HG03060 (cell line): ENCODE data around the gene TRMT2B.
A peak's percentile ranks its signal among the peaks of the same experiment; 100 is the strongest.
"Not testable (repeated sequence)": the region's sequence is repeated elsewhere in the genome, so short reads cannot be mapped to it uniquely, and the experiment has no call there.

Experiments used
- ATAC-seq: cut with Tn5 transposase; IDR thresholded peaks from one replicate; pipeline ENCODE4 v1.9.1; 2021; ENCODE audit warnings: low read depth, moderate number of reproducible peaks; ENCODE audit not compliant: unreplicated experiment

TRMT2B gene

DNA sequence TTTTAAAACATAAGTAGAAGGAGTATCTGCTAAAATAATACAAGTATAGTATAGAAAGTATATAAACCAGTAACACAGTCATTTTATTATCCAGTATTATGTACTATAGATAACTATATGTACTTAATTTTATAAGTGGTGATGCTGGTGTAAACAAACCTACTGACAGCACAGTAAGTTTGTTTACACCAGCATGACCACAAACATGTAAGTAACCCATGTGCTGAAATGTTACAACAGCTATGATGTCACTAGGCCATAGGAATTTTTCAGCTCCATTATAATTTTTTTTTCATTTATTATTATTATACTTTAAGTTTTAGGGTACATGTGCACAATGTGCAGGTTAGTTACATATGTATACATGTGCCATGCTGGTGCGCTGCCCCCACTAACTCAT is 39.9 kb downstream of the TRMT2B start:
- ATAC-seq, result not testable (repeated sequence)

- ATAC-seq, result no peak
These were observed 42.8 kb downstream of the TRMT2B start for GRCh38 chrX:101009090-101009489.

DNA sequence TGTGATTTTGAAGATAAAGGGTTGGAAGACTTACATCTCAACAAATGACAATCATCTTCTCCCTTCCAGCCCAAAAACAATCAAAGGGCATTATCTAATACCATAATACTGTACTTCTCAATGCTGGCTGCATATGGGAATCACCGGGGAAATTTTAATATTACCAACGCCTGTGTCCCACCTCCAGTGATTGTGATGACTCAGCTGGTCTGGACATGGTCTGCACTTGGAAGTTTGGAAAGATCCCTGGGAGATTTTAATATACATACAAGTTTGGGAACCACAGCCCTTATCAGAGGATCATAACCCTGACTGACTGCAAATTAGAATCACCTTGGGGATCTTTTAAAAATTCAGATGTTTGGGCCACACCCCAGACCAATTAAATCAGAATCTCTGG is 52.5 kb downstream of the TRMT2B start:
- no peak for ATAC-seq

DNA sequence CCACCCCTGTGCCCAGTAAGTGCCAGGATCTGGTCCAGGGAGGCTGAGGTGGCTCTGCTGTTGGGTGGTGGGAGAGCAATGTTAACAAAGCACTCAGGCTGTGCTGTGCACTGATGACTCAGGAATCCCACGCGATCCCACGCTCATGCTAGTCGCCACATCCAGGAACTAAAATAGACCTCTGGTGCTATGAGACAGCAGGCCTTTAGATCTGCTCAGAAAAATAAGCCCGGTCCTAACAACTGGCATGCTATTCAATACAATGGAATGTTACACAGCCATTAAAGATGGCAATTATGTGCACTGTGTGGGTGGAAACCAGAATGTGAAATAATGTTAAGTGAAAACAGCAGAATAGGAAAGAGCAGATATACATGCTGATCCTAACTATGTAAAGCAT is 56.4 kb downstream of the TRMT2B start:
- ATAC-seq, result no peak

DNA sequence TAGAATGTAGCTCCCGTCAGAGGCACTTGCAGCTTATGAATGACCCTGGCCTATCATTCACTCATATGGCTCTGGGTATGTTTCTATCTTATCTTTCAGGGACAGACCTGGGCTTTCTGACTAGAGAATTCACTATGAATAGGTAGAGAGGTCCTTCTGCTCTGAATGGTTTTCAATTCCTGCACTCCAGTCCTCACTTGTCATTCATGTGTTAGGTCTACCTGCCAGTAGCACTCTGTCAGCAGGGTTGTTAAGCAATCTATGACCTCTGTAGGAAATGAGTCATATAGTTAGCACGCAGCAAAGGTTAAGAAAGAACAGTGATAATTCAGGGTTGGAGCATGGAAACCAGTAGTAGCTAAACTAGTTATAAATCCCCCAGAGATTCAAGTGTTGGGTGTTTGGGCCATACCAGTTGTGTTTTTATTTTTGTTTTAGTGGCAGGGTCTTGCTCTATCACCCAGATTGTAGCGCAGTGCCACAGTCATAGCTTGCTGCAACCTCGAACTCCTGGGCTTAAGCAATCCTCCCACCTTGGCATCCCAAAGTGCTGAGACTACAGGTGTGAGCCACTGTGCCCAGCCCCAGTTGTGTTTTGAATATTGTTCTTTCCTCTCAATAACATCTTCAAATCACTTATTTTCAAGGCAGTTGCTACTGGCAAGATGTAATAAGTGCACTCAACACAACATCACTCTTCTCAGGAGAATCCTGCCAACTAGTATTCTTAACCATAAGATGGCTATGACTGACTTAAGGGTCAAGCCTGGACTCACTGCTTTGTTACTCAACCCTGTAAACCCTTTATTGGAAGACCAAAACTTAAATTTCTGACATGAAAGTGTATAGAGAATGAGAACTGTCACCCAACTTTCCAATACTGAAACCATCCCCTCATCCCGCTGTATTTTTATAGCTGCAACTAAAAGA is 57.3 kb downstream of the TRMT2B start:
- peak; percentile 97 for ATAC-seq

GRCh38 chrX:100990139-100990538 is 61.8 kb downstream of the TRMT2B start:
- no peak for ATAC-seq

DNA sequence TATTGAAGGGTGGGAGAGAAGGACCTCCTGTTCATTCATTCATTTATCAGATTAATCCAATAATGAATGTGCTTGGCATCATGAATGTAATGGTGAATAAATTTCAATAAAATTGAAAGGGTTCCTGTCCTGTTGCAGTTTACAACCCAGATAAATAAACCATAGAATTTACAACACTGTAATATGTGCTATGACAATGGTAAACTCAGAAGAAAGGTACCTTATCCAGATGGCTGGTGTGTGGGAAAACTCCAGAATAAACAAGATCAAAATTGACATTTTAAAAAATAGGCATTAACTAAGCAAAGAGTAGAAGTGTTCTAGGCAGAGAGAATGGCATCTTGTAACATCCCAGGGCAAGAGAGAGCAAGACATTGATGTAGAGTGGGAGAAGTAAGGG is 67.1 kb downstream of the TRMT2B start:
- ATAC-seq, result no peak

GRCh38 chrX:100981498-100981845 is 70.4 kb downstream of the TRMT2B start:
- not testable (repeated sequence) for ATAC-seq

DNA sequence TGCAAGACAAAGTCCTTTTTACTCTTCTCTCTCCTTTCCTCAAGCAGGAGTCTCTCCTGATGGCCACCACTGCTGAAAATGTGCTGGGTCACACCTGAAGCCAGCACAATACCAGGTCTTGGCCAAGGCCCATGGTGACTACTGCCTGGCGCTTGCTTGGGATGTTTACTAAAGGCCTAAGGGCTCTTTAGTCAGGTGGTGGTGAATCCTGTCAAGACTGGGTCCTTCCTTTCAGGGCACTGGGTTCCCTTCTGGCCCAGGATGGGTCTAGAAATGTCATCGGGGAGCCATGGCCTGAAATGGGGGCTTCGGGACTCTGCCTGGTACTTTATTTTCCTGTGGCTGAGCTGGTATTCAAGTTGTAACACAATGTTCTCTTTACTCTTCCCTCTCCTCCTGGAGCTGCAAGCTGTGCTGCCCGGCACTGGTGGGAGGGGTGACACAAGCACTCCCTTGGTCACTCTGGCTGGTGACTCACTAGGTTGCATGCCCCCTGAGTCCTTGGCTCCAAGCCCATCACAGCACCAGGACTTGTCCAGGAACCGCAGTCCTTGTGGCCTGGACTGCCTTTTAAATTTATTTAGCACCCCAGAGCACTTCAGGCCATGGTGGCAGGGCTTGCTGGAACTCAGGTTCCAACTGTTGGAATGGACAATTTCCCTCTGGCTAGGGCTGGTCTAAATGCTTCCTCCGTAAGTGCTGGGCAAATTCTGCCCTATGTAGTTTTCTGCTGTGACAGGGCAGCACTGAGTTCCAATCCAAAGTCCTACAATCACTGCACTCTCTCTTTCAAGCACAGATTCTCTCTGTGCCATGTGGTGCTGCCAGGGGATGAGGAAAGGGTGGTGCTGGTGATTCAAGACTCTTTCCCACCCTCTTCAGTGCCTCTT is 71.1 kb downstream of the TRMT2B start:
- ATAC-seq, result no peak

- ATAC-seq, result no peak
These were observed 71.9 kb downstream of the TRMT2B start for GRCh38 chrX:100979881-100980607.

DNA sequence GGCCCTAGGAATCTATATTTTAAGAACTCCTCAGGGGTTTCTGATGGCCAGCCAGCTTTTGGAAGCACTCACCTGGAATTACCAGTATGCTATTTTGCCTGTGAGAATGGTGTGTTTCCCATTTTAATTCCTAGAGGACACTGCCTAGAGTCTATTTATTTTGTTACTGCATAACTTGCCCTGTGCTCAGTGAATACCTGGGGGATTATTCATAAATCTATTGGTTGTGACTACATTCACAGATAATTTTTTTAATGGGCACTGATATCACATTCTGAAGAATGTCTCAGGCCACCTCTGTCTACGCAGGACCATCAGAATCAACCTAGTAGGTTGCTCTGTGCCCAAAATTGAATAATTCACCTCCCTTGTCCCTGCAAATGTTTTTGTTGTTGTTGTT is 75.7 kb downstream of the TRMT2B start:
- no peak for ATAC-seq

GRCh38 chrX:100975212-100975611 is 76.7 kb downstream of the TRMT2B start:
- ATAC-seq, result no peak

DNA sequence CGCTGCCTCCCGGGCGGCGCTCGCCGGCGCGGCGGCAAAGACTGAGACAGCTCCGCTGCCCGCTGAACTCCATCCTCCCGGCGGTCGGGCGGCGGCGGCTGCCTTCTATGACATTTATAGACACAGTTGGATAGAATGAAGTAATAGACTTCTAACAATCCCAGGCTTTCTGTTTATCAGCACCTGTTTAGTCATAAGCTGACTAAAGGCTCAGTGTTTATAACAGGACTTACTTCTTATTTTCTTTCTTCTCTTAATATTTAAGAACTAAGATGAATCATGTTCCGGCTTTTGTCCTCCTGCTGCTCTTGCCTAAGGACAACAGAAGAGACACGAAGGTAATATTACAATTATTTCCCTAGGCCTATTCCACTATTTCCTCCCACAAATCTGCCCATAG is 78.5 kb downstream of the TRMT2B start:
- no peak for ATAC-seq

- no peak for ATAC-seq
These were observed 82.0 kb downstream of the TRMT2B start for GRCh38 chrX:100969936-100970335.

DNA sequence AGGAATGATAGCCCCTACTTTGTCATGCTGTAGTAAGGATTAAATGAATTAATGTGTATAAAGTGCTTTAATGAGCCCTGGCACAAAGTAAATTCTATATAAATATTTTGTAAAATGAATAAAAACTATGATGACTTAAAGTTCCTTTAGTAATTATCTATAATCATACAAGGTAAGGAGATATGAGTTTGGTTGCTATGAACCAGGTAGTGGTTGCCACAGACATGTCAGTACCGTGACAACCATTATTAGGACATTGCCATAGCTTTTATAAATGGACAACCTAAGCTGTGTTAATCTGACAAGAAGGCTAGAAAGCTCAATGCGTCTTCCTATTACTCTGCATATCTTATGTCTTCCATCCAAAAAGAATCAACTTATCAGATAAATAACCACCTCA is 82.5 kb downstream of the TRMT2B start, which contains the start of gene ARL13A:
TSS of gene ARL13A (plus strand) at position 301 of the 400 bp plus-strand sequence. CDS start 3,982 bp downstream, outside the sequence.
- no peak for ATAC-seq

- ATAC-seq, result no peak
These were observed 87.5 kb downstream of the TRMT2B start for GRCh38 chrX:100964362-100964761.

GRCh38 chrX:100962811-100963210 is 89.1 kb downstream of the TRMT2B start:
- no peak for ATAC-seq
